Endothelial cell of umbilical vein (primary cell): ENCODE data around the gene SHLD2. TPM values are rescaled to one million over a fixed set of nuclear protein-coding genes. Genes with fewer than 3 reads are reported as not detected.
"Not testable (repeated sequence)": the region's sequence is repeated elsewhere in the genome, so short reads cannot be mapped to it uniquely, and the experiment has no call there.

ENCODE experiments used
- BruUV-seq: library from RNA; stranded (reverse); fragments of 400-500 nt; replicated peaks from 2 replicates; lab custom pipeline; 2021; lab: Mats Ljungman, UMichigan
- CTCF ChIA-PET: fragments of 300-600, 350-600 bp; sonication (Branson Sonifier 250); formaldehyde crosslinking; loops from one replicate; lab custom pipeline; 2021; ENCODE audit warnings: antibody characterized with exemption, inconsistent platforms; lab: Charles Lee
- POLR2A ChIA-PET: fragments of 300-600, 350-600 bp; sonication (Branson Sonifier 250); formaldehyde crosslinking; loops from one replicate; lab custom pipeline; 2021; ENCODE audit warnings: antibody characterized with exemption, inconsistent platforms; lab: Charles Lee
- DNase-seq: peaks from one replicate; pipeline ENCODE4 v3.0.0-alpha.2; 2011; ENCODE audit warnings: low read depth, low spot score
- FAIRE-seq: peaks from 2 replicates; lab custom pipeline; 2011; peaks lifted over from hg19 to GRCh38; lab: Jason Lieb, UNC
- H2AFZ ChIP-seq: 2 replicates; pipeline ENCODE4 v1.6.0; 2012; ENCODE audit warnings: low read depth, low read length, control low read depth, inconsistent platforms
- H3K27ac ChIP-seq: 2 replicates; pipeline ENCODE4 v1.5.1; 2011; ENCODE audit warnings: low read depth, mild to moderate bottlenecking, control low read depth, low read length, moderate library complexity; ENCODE audit not compliant: insufficient read depth
- H3K27me3 ChIP-seq, 2 experiments: 2 replicates each; pipeline versions ENCODE4 v1.6.0 to v1.6.1; 2011; ENCODE audit warnings: low read length in 2 of 2, mixed read lengths in 1 of 2; ENCODE audit not compliant: control insufficient read depth in 2 of 2, insufficient read depth in 2 of 2
- H3K36me3 ChIP-seq, 2 experiments: 2 replicates in 1 of 2; 3 replicates in 1 of 2; pipeline ENCODE4 v1.5.1; 2011; ENCODE audit warnings: low read length in 2 of 2, mild to moderate bottlenecking in 1 of 2, moderate library complexity in 1 of 2; ENCODE audit not compliant: control insufficient read depth in 2 of 2, insufficient read depth in 2 of 2; ENCODE audit errors: extremely low read depth in 1 of 2
- H3K4me1 ChIP-seq: 3 replicates; pipeline ENCODE4 v1.5.1; 2011; ENCODE audit warnings: mild to moderate bottlenecking, low read length; ENCODE audit not compliant: control insufficient read depth, insufficient read depth; ENCODE audit errors: extremely low read depth
- H3K4me2 ChIP-seq: 2 replicates; pipeline ENCODE4 v1.6.1; 2011; ENCODE audit warnings: low read length, control low read depth, mixed read lengths; ENCODE audit not compliant: insufficient read depth
- H3K4me3 ChIP-seq, 3 experiments: fragments of 200-600 bp in 1 of 3; sonication (generic), shearing (Covaris generic) in 1 of 3; replicated peaks in 1 of 3; 2 replicates each; pipeline ENCODE4 v1.5.1; 2011 to 2016; ENCODE audit warnings: control low read depth in 3 of 3, low read length in 3 of 3, mild to moderate bottlenecking in 2 of 3, inconsistent platforms in 1 of 3, low read depth in 1 of 3, moderate library complexity in 1 of 3; ENCODE audit not compliant: insufficient read depth in 1 of 3
- H3K79me2 ChIP-seq: 2 replicates; pipeline ENCODE4 v1.6.0; 2012; ENCODE audit warnings: low read length, inconsistent platforms; ENCODE audit not compliant: control insufficient read depth, insufficient read depth
- H3K9ac ChIP-seq: replicated peaks from 2 replicates; pipeline ENCODE3; 2011; ENCODE audit warnings: low read length, control low read depth; ENCODE audit not compliant: insufficient read depth; ENCODE audit errors: extremely low read depth
- H3K9me1 ChIP-seq: replicated peaks from 3 replicates; pipeline ENCODE4 v1.6.0; 2011; ENCODE audit warnings: mild to moderate bottlenecking, low read length; ENCODE audit not compliant: control insufficient read depth, insufficient read depth; ENCODE audit errors: extremely low read depth
- H3K9me3 ChIP-seq: replicated peaks from 2 replicates; pipeline ENCODE4 v1.5.1; 2012; ENCODE audit warnings: low read length, inconsistent platforms; ENCODE audit not compliant: control insufficient read depth, insufficient read depth
- H4K20me1 ChIP-seq: replicated peaks from 2 replicates; pipeline ENCODE3; 2011; ENCODE audit warnings: mild to moderate bottlenecking, low read length; ENCODE audit not compliant: control insufficient read depth, insufficient read depth; ENCODE audit errors: extremely low read depth
- CTCF ChIP-seq, 2 donors: IDR thresholded peaks; 1 replicate in 1 of 2; 2 replicates in 1 of 2; pipeline ENCODE4 v1.5.1; 2011; ENCODE audit warnings: low read length in 2 of 2, mild to moderate bottlenecking in 2 of 2, moderate library complexity in 2 of 2, control low read depth in 1 of 2, inconsistent platforms in 1 of 2, low read depth in 1 of 2; ENCODE audit not compliant: insufficient read depth in 1 of 2; ENCODE audit errors: extremely low read depth in 1 of 2
- EZH2 ChIP-seq: IDR thresholded peaks from 2 replicates; pipeline ENCODE4 v1.6.1; 2012; ENCODE audit warnings: borderline replicate concordance, low read depth, mild to moderate bottlenecking, moderate library complexity, low read length, inconsistent platforms; ENCODE audit not compliant: severe bottlenecking
- FOS ChIP-seq: IDR thresholded peaks from 2 replicates; pipeline ENCODE4 v1.6.1; 2011; ENCODE audit warnings: mild to moderate bottlenecking, low read length, moderate library complexity, borderline replicate concordance; ENCODE audit not compliant: insufficient read depth
- GATA2 ChIP-seq: IDR thresholded peaks from 2 replicates; pipeline ENCODE4 v1.7.0; 2011; ENCODE audit warnings: low read depth, mild to moderate bottlenecking, moderate library complexity, mixed read lengths, low read length; ENCODE audit not compliant: insufficient read length, insufficient read depth
- JUN ChIP-seq: IDR thresholded peaks from 2 replicates; pipeline ENCODE4 v1.6.1; 2011; ENCODE audit warnings: borderline replicate concordance, low read depth; ENCODE audit not compliant: insufficient read length, insufficient read depth
- MAX ChIP-seq: IDR thresholded peaks from 2 replicates; pipeline ENCODE4 v1.6.1; 2011; ENCODE audit not compliant: insufficient read depth, insufficient read length
- MYC ChIP-seq: IDR thresholded peaks from one replicate; pipeline ENCODE4 v1.6.1; 2011; ENCODE audit warnings: mild to moderate bottlenecking, low read depth, low read length
- POLR2A ChIP-seq: IDR thresholded peaks from 2 replicates; pipeline ENCODE4 v1.6.1; 2012; ENCODE audit warnings: low read depth, mild to moderate bottlenecking, control low read depth, low read length
- POLR2AphosphoS5 ChIP-seq: IDR thresholded peaks from 2 replicates; pipeline ENCODE4 v1.6.1; 2012; ENCODE audit warnings: low read depth, mild to moderate bottlenecking, control low read depth, low read length, moderate library complexity; ENCODE audit not compliant: insufficient read depth
- dilution Hi-C: fragments of 300-500 bp; cut with MboI; formaldehyde crosslinking; loops from one replicate; pipeline ENCODE4 v1.15.0; 2019; ENCODE audit warnings: low sequenced_read_pairs; ENCODE audit not compliant: extremely low pct_ligation_motif_present
- intact Hi-C: fragments of 100-400 bp; cut with micrococcal nuclease; formaldehyde crosslinking; loops from one replicate; pipeline ENCODE4 v1.10.0; 2022
- polyA plus RNA-seq, 4 experiments: library from polyadenylated mRNA; depleted of rRNA in 3 of 4; stranded (reverse) in 3 of 4; unstranded in 1 of 4; fragments of >200 nt; gene quantifications; 2 replicates each; pipeline versions ENCODE4 v1.2.1 to v1.2.3, GENCODE V29; 2011 to 2012; ENCODE audit warnings: missing spikeins in 1 of 4
- total RNA-seq: library from RNA; stranded (reverse); gene quantifications from 2 replicates; pipeline ENCODE4 v1.2.3, GENCODE V29; 2021

SHLD2 gene
- total and polyA plus RNA-seq, 2 donors (not counting 3 experiments of a cell fraction or from before 2014, with no cell fraction given) = 6.1 to 22.4 TPM

- TF ChIP-seq MYC = no peak
- no peak for TF ChIP-seq EZH2
- TF ChIP-seq JUN = no peak
- no peak for TF ChIP-seq MAX
- no peak for TF ChIP-seq CTCF (IDR thresholded peaks at IDR 0.05; ENCODE audit: extremely low read depth in 1 of 2, insufficient read depth in 1 of 2, low read depth in 1 of 2, low read length in 2 of 2)
- TF ChIP-seq FOS = no peak
- no peak for TF ChIP-seq POLR2A
- no peak for TF ChIP-seq GATA2
- TF ChIP-seq POLR2AphosphoS5 = no peak
- Histone ChIP-seq H3K9ac (no peak overlapping the region), H3K4me2 (no peak overlapping the region), H4K20me1 (no peaks in the 10 kb centered on the region), H3K4me3 (no peak overlapping the region), H3K27me3 (no peaks in the 10 kb centered on the region), H3K36me3 (peaks cover 2 to 3% of the 10 kb centered on the region in 2 experiments), H3K9me3 (no peaks in the 10 kb centered on the region), H3K4me1 (no peaks in the 10 kb centered on the region), H3K79me2 (peaks cover 22% of the 10 kb centered on the region), H3K9me1 (no peaks in the 10 kb centered on the region), H3K27ac (no peak overlapping the region), H2AFZ (no peak overlapping the region)
- DNase-seq (no peak), FAIRE-seq (no peak)
- intact Hi-C loops (no loop called here), dilution Hi-C loops (no loop called here)
- ChIA-PET CTCF (no interaction called here), POLR2A (no interaction called here)
- BruUV-seq = no TSS peak
Observed at GRCh38 chr10:87101996-87102395, 7.0 kb downstream of the SHLD2 start.

- H3K27ac ChIP-seq, intact Hi-C loops, H2AFZ ChIP-seq, H3K36me3 ChIP-seq, H3K9ac ChIP-seq, H3K4me3 ChIP-seq, CTCF ChIA-PET, H3K9me3 ChIP-seq, H3K27me3 ChIP-seq, dilution Hi-C loops, H4K20me1 ChIP-seq, H3K4me1 ChIP-seq, DNase-seq, H3K9me1 ChIP-seq, POLR2A ChIA-PET, H3K4me2 ChIP-seq, FAIRE-seq, BruUV-seq: not testable (repeated sequence)
- peaks cover 22% of the 10 kb centered on the region for H3K79me2 ChIP-seq
Observed at GRCh38 chr10:87104727-87105126, 9.7 kb downstream of the SHLD2 start.
